Measurements from ENCODE around the gene AUTS2. TPM values are rescaled to one million over a fixed set of nuclear protein-coding genes. Genes with fewer than 3 reads are reported as not detected.

Gene AUTS2
- total and polyA plus RNA-seq, 10 of the 15 experiments (the other 5 are each of a cell fraction or from before 2014, with no cell fraction given), result 6.4 to 55.6 (median 21.6) TPM

DNA sequence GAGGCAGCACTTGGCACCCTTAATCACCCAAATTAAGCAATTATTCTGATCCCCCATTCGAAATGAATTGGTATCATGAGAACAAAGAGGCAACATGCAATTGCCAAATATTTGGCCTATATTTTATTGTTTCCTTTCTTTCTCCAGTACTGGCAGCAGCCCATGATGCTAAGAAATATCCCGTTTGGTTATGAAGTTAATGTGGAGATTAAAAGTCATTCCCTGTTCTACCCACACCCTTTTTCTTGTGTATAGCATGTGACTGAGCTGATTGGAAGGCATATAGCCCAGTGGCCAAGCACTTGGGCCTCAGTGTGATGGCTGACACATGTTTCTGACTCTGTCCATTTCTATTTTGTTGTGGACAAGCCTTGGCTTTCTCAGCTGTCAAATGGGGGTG lies 841.4 kb downstream of the AUTS2 start:
- no peak for FAIRE-seq
- H3K9me3 ChIP-seq (replicated peaks; ENCODE audit: control insufficient read depth, insufficient read depth, low read length), result no peaks in the 10 kb centered on the region
- H3K4me1 ChIP-seq (ENCODE audit: control insufficient read depth, insufficient read depth, low read length), result no peaks in the 10 kb centered on the region
- ChIA-PET POLR2A (no interaction called here), CTCF (interaction anchor here (1.2 kb wide), 1 partner anchor 259 kb away, joined by 3 read pairs; no protein-coding TSS in a partner anchor), SMC1A (ENCODE audit: uncharacterized antibody, unreplicated experiment) (no interaction called here), RAD21 (ENCODE audit: unreplicated experiment) (no interaction called here)
- WGBS (ENCODE audit: insufficient coverage, insufficient replicate concordance, low lambda C conversion rate, missing lambda C conversion rate), result 22% methylated on average over 2 of the region's 2 CpGs
- H3K79me2 ChIP-seq (ENCODE audit: control insufficient read depth, insufficient read depth, low read length), result no peaks in the 10 kb centered on the region
- H3K4me2 ChIP-seq (ENCODE audit: control insufficient read depth, insufficient read depth), result no peak overlapping the region
- BruUV-seq (replicated peaks), result no TSS peak
- H3K36me3 ChIP-seq (ENCODE audit: control insufficient read depth in 2 of 2, insufficient read depth in 2 of 2, low read length in 1 of 2), result no peaks in the 10 kb centered on the region; a peak in 1 of 4 replicates
- H3K4me3 ChIP-seq, result no peak overlapping the region
- no peak overlapping the region for H2AFZ ChIP-seq (ENCODE audit: control insufficient read depth, low read depth, low read length)
- no peak for TF ChIP-seq ZNF24 (IDR thresholded peaks at IDR 0.05)
- TF ChIP-seq POLR2A (IDR thresholded peaks at IDR 0.05; ENCODE audit: low read depth, low read length), result no peak
- no peak for TF ChIP-seq ZBTB33 (IDR thresholded peaks at IDR 0.05)
- TF ChIP-seq MTA3 (IDR thresholded peaks at IDR 0.05; ENCODE audit: borderline replicate concordance, low read length), result no peak
- TF ChIP-seq, protein P1, sequence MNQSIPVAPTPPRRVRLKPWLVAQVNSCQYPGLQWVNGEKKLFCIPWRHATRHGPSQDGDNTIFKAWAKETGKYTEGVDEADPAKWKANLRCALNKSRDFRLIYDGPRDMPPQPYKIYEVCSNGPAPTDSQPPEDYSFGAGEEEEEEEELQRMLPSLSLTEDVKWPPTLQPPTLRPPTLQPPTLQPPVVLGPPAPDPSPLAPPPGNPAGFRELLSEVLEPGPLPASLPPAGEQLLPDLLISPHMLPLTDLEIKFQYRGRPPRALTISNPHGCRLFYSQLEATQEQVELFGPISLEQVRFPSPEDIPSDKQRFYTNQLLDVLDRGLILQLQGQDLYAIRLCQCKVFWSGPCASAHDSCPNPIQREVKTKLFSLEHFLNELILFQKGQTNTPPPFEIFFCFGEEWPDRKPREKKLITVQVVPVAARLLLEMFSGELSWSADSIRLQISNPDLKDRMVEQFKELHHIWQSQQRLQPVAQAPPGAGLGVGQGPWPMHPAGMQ (IDR thresholded peaks at IDR 0.05; ENCODE audit: borderline replicate concordance), result no peak
- no peak for TF ChIP-seq CTCF (IDR thresholded peaks at IDR 0.05 in 2 of 3, conservative IDR thresholded peaks at IDR 0.05 in 1 of 3; ENCODE audit: control insufficient read depth in 2 of 3, extremely low read depth in 1 of 3, insufficient read depth in 1 of 3, low read depth in 3 of 3, low read length in 3 of 3)
- intact Hi-C loops (cut with micrococcal nuclease; ENCODE audit: unreplicated experiment) (no loop called here), in situ Hi-C loops (cut with MboI) (no loop called here)
- no peaks in the 10 kb centered on the region for H3K27me3 ChIP-seq (replicated peaks in 1 of 2; ENCODE audit: control insufficient read depth in 2 of 2, insufficient read depth in 2 of 2, low read length in 1 of 2)
- no peak for ATAC-seq
- H4K20me1 ChIP-seq (ENCODE audit: control insufficient read depth, insufficient read depth), result no peaks in the 10 kb centered on the region
- no peak overlapping the region for H3K27ac ChIP-seq (ENCODE audit: control insufficient read depth, insufficient read depth)
- DNase-seq (ENCODE audit: low read depth, low spot score), result no peak
- no peak overlapping the region for H3K9ac ChIP-seq (ENCODE audit: control insufficient read depth, insufficient read depth, low read length)

Data from GM12878 (cell line).